Keratinocyte (primary cell): ENCODE data around the gene C17orf58. TPM values are rescaled to one million over a fixed set of nuclear protein-coding genes. Genes with fewer than 3 reads are reported as not detected.
"Not testable (repeated sequence)": the region's sequence is repeated elsewhere in the genome, so short reads cannot be mapped to it uniquely, and the experiment has no call there.

Source experiments
- DNase-seq: peaks from one replicate; pipeline ENCODE4 v3.0.0-alpha.2; 2011; ENCODE audit warnings: low read depth, missing footprints, low spot score
- FAIRE-seq: peaks from 2 replicates; lab custom pipeline; 2011; peaks lifted over from hg19 to GRCh38; lab: Jason Lieb, UNC
- H2AFZ ChIP-seq: 2 replicates; pipeline ENCODE4 v1.6.0; 2012; ENCODE audit warnings: low read length, control low read depth, inconsistent platforms; ENCODE audit not compliant: control insufficient read depth
- H3K27ac ChIP-seq: 2 replicates; pipeline ENCODE4 v1.5.1; 2011; ENCODE audit warnings: low read length; ENCODE audit not compliant: control insufficient read depth, insufficient read depth
- H3K27me3 ChIP-seq: 3 replicates; pipeline ENCODE4 v1.6.0; 2011; ENCODE audit warnings: low read length; ENCODE audit not compliant: control insufficient read depth, insufficient read depth; ENCODE audit errors: extremely low read depth
- H3K36me3 ChIP-seq, 2 experiments: 2 replicates in 1 of 2; 3 replicates in 1 of 2; pipeline ENCODE4 v1.5.1; 2011; ENCODE audit warnings: low read length in 2 of 2, mild to moderate bottlenecking in 1 of 2; ENCODE audit not compliant: control insufficient read depth in 2 of 2, insufficient read depth in 2 of 2; ENCODE audit errors: extremely low read depth in 1 of 2
- H3K4me1 ChIP-seq: 3 replicates; pipeline ENCODE4 v1.5.1; 2011; ENCODE audit warnings: low read length; ENCODE audit not compliant: control insufficient read depth, insufficient read depth; ENCODE audit errors: extremely low read depth
- H3K4me2 ChIP-seq: 3 replicates; pipeline ENCODE4 v1.6.0; 2011; ENCODE audit warnings: low read depth, low read length; ENCODE audit not compliant: control insufficient read depth, insufficient read depth; ENCODE audit errors: extremely low read depth
- H3K4me3 ChIP-seq, 3 experiments: fragments of 200-600 bp in 1 of 3; sonication (generic) in 1 of 3; 2 replicates in 2 of 3; 3 replicates in 1 of 3; pipeline ENCODE4 v1.5.1; 2011 to 2016; ENCODE audit warnings: low read length in 3 of 3, mild to moderate bottlenecking in 3 of 3, control low read depth in 2 of 3, inconsistent platforms in 1 of 3, low read depth in 1 of 3, mixed read lengths in 1 of 3, mixed run types in 1 of 3, moderate library complexity in 1 of 3; ENCODE audit not compliant: control insufficient read depth in 2 of 3, insufficient read depth in 2 of 3; ENCODE audit errors: extremely low read depth in 1 of 3
- H3K79me2 ChIP-seq: 2 replicates; pipeline ENCODE4 v1.6.0; 2012; ENCODE audit warnings: low read length; ENCODE audit not compliant: control insufficient read depth, insufficient read depth
- H3K9ac ChIP-seq: 3 replicates; pipeline ENCODE4 v1.6.0; 2011; ENCODE audit warnings: low read length; ENCODE audit not compliant: control insufficient read depth, insufficient read depth; ENCODE audit errors: extremely low read depth
- H3K9me1 ChIP-seq: 3 replicates; pipeline ENCODE4 v1.6.0; 2011; ENCODE audit warnings: low read length; ENCODE audit not compliant: control insufficient read depth, insufficient read depth; ENCODE audit errors: extremely low read depth
- H3K9me3 ChIP-seq: 2 replicates; pipeline ENCODE4 v1.5.1; 2012; ENCODE audit warnings: low read depth, low read length; ENCODE audit not compliant: control insufficient read depth
- H4K20me1 ChIP-seq: 3 replicates; pipeline ENCODE4 v1.6.0; 2011; ENCODE audit warnings: low read length; ENCODE audit not compliant: control insufficient read depth, insufficient read depth; ENCODE audit errors: extremely low read depth
- CTCF ChIP-seq, 3 experiments: IDR thresholded peaks in 1 of 3; conservative IDR thresholded peaks in 1 of 3; optimal IDR thresholded peaks in 1 of 3; 2 replicates in 2 of 3; 3 replicates in 1 of 3; pipeline versions ENCODE3 to v1.5.1; 2011; ENCODE audit warnings: low read length in 3 of 3, mild to moderate bottlenecking in 3 of 3, moderate library complexity in 2 of 3, control low read depth in 1 of 3, inconsistent platforms in 1 of 3; ENCODE audit not compliant: insufficient read depth in 2 of 3; ENCODE audit errors: extremely low read depth in 1 of 3
- dilution Hi-C: fragments of 300-500 bp; cut with MboI; formaldehyde crosslinking; loops from one replicate; pipeline ENCODE4 v1.7.0; 2020; ENCODE audit warnings: low sequenced_read_pairs; ENCODE audit not compliant: extremely low pct_ligation_motif_present
- polyA minus RNA-seq, 3 experiments: library from RNA; depleted of rRNA, polyadenylated mRNA; stranded (reverse); fragments of >200 nt; gene quantifications; 1 replicate in 1 of 3; 2 replicates in 1 of 3; 3 replicates in 1 of 3; pipeline ENCODE4 v1.2.3, GENCODE V29; 2011
- polyA plus RNA-seq, 5 experiments: library from polyadenylated mRNA; depleted of rRNA in 3 of 5; stranded (reverse) in 3 of 5; stranded (forward) in 1 of 5; unstranded in 1 of 5; fragments of >200 nt; gene quantifications; 1 replicate in 1 of 5; 2 replicates in 3 of 5; 3 replicates in 1 of 5; pipeline versions ENCODE4 v1.2.1 to v1.2.3, GENCODE V29; 2011 to 2012; ENCODE audit warnings: missing spikeins in 2 of 5, low read depth in 1 of 5, low replicate concordance in 1 of 5

Gene C17orf58
- 4.3 to 6.4 TPM (median 6.1 TPM) in 3 replicates for polyA plus RNA-seq
- 4.6 TPM for polyA plus RNA-seq (2011; ENCODE audit: low read depth)
- 4.4 and 6.8 TPM in 2 replicates for polyA plus RNA-seq (2011; cell fraction: cytosol; rRNA removed)
- 2.2 and 2.7 TPM in 2 replicates for polyA plus RNA-seq (2011; cell fraction: nucleus; rRNA removed)
- polyA plus RNA-seq (2012; ENCODE audit: low replicate concordance): 4.2 and 5.8 TPM in 2 replicates
- 2.8 to 5.4 TPM (median 3.2 TPM) in 3 replicates for polyA minus RNA-seq
- 6.1 TPM for polyA minus RNA-seq (2011; cell fraction: cytosol; rRNA and poly(A)+ RNA removed)
- 1.3 and 1.6 TPM in 2 replicates for polyA minus RNA-seq (2011; cell fraction: nucleus; rRNA and poly(A)+ RNA removed)

- Histone ChIP-seq H3K4me1 (peaks cover 31% of the 10 kb centered on the region), H3K4me2 (peak within 1 kb of the TSS; percentile 89), H2AFZ (peak within 1 kb of the TSS; percentile 77), H3K9ac (peak within 1 kb of the TSS; percentile 56), H3K4me3 (peak within 1 kb of the TSS; percentile 20 to 73 (median 73))
- FAIRE-seq, H3K9me3 ChIP-seq, H3K36me3 ChIP-seq, H4K20me1 ChIP-seq, DNase-seq, H3K9me1 ChIP-seq, H3K27ac ChIP-seq, H3K27me3 ChIP-seq, dilution Hi-C loops, H3K79me2 ChIP-seq: not testable (repeated sequence)
Measured at GRCh38 chr17:67996301-67997171, at the start of gene C17orf58. TSS of gene C17orf58 (minus strand) at chr17:67996469. CDS start at chr17:67996198, 271 bp downstream.

GRCh38 chr17:68036304-68037147, 40.3 kb upstream of the C17orf58 start:
- H3K4me1 ChIP-seq: peaks cover 16% of the 10 kb centered on the region
- H3K4me3 ChIP-seq: peak overlapping the region; percentile 78 to 100 (median 79)
- dilution Hi-C loops: no loop called here
- FAIRE-seq (no peak), DNase-seq (no peak)
- no peaks in the 10 kb centered on the region for H3K9me1 ChIP-seq
- H4K20me1 ChIP-seq: no peaks in the 10 kb centered on the region
- H3K27ac ChIP-seq: peak overlapping the region; percentile 87
- H3K4me2 ChIP-seq: peak overlapping the region; percentile 78
- peak overlapping the region; percentile 95 for H3K9ac ChIP-seq
- peaks cover 19% of the 10 kb centered on the region in 2 experiments for H3K36me3 ChIP-seq
- no peak for TF ChIP-seq CTCF (optimal IDR thresholded peaks at IDR 0.05 in 1 of 3, IDR thresholded peaks at IDR 0.05 in 1 of 3, conservative IDR thresholded peaks at IDR 0.05 in 1 of 3; ENCODE audit: extremely low read depth in 1 of 3, insufficient read depth in 2 of 3, low read length in 3 of 3)
- no peak overlapping the region for H2AFZ ChIP-seq
- no peaks in the 10 kb centered on the region for H3K9me3 ChIP-seq
- peaks cover 43% of the 10 kb centered on the region for H3K79me2 ChIP-seq
- no peaks in the 10 kb centered on the region for H3K27me3 ChIP-seq
